NCI-H82 treated with DMSO at 0.1 percent for 48 hours (cell line): ENCODE results near the gene GSDME.

Experiments
- DNase-seq: peaks from one replicate; lab custom pipeline; 2025; ENCODE audit not compliant: unreplicated experiment; lab: John Stamatoyannopoulos, UW

GSDME gene

GRCh38 chr7:24773646-24774045 is 16.4 kb upstream of the GSDME start:
- no peak for DNase-seq

GRCh38 chr7:24769851-24770250 is 12.6 kb upstream of the GSDME start:
- DNase-seq: no peak

- no peak for DNase-seq
These were observed 12.0 kb upstream of the GSDME start for GRCh38 chr7:24769014-24769830.

- no peak for DNase-seq
These were observed 10.8 kb upstream of the GSDME start for GRCh38 chr7:24767878-24768569.

GRCh38 chr7:24764972-24765744 is 7.9 kb upstream of the GSDME start:
- no peak for DNase-seq

GRCh38 chr7:24764011-24764410 is 6.7 kb upstream of the GSDME start:
- no peak for DNase-seq

GRCh38 chr7:24763303-24763901 is 6.1 kb upstream of the GSDME start:
- DNase-seq: no peak

GRCh38 chr7:24762771-24763170 is 5.5 kb upstream of the GSDME start:
- no peak for DNase-seq

- DNase-seq: no peak
These were observed 3.7 kb upstream of the GSDME start for GRCh38 chr7:24760968-24761367.

GRCh38 chr7:24756545-24757352 is 515 bp downstream of the GSDME start:
- DNase-seq: no peak

GRCh38 chr7:24755541-24756407 is 1.5 kb downstream of the GSDME start:
- DNase-seq: no peak

- DNase-seq: no peak
These were observed 2.3 kb downstream of the GSDME start for GRCh38 chr7:24754906-24755506.

GRCh38 chr7:24752073-24752800 is 5.0 kb downstream of the GSDME start:
- DNase-seq: no peak

GRCh38 chr7:24751484-24751883 is 5.8 kb downstream of the GSDME start:
- no peak for DNase-seq

GRCh38 chr7:24750441-24751055 is 6.7 kb downstream of the GSDME start:
- no peak for DNase-seq

GRCh38 chr7:24748521-24748920 is 8.7 kb downstream of the GSDME start:
- DNase-seq: no peak

GRCh38 chr7:24745355-24745754 is 11.9 kb downstream of the GSDME start:
- no peak for DNase-seq

GRCh38 chr7:24743471-24743870 is 13.8 kb downstream of the GSDME start:
- no peak for DNase-seq
